Fibroblast of gingiva (primary cell): ENCODE measurements around the gene ZNF827.

Source experiments
- DNase-seq: peaks from one replicate; pipeline ENCODE4 v3.0.0-alpha.2; 2011; ENCODE audit warnings: low read depth

The ZNF827 gene

DNA sequence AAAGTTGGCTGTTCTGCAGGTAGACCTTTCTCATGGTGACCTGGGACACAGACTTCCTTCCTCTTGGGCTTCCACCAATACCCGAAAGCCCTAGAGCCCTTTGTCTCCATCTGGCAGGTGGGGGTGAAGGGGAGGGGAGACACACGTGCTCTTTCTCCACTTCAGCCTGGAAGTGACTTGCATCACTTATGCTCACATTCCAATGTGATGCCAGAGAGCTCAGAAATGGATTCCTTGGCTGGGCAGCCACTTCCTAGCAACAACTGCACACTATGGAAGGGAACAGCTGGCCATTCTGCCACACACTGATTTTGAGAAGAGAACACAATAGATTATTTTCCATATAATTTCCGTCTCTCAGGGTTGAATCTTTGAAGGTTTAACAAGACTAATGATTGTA is 222.4 kb downstream of the ZNF827 start:
- DNase-seq, result peak; percentile 75

DNA sequence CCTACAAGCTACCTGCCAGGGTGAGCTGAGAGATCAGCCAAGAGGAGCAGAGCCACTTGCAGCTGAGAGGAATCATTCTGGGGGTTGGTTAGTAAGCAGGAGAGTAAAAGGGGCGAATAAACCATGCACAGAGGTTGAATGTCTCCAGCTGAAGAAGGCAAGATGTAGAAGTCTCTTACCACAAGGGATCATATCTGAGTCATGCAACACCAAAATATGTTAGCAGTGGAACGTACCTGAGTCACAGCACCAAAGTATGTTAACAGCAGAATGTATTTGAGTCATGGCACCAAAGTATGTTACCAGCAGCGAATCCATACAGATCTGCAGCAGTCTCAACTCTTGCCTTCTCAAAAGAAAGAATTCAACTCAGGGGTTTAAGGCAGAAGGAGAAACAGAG is 228.8 kb downstream of the ZNF827 start:
- DNase-seq, result peak; percentile 77

DNA sequence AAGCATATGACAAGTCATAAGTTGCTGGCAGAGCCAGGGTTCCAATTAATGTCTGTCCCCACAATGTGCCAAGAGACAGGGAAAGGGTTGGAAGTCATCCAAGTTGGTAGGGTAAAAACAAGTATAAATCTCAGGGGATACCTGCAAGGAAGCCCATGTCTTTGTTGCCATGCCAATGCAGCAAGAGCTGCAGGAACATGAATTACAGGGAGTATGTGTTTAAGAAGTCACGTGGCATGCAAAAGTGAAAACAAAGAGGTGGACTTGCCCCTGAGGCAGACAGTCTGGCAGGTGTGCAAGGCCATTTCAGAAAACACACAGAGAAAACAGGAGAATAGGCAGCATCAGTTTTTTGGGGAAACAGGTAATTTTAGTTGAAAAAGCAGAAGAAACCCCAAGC is 229.3 kb downstream of the ZNF827 start:
- no peak for DNase-seq
